ENCODE results near the gene CAMLG. TPM values are rescaled to one million over a fixed set of nuclear protein-coding genes. Genes with fewer than 3 reads are reported as not detected.
A peak's percentile ranks its signal among the peaks of the same experiment; 100 is the strongest.

Gene CAMLG
- total and polyA plus RNA-seq, 9 of the 15 experiments (the other 6 are each of a cell fraction or from before 2014, with no cell fraction given), result 11.3 to 22.0 (median 16.3) TPM

- no peak for TF ChIP-seq HOMEZ (CRISPR knock-in tag; IDR thresholded peaks at IDR 0.05)
- no peak for TF ChIP-seq KDM2B (CRISPR knock-in tag; IDR thresholded peaks at IDR 0.05)
- TF ChIP-seq ETV6 (IDR thresholded peaks at IDR 0.05; ENCODE audit: borderline replicate concordance in 1 of 2, low read depth in 2 of 2, low read length in 1 of 2), result no peak
- TF ChIP-seq ETV6 (CRISPR knock-in tag; IDR thresholded peaks at IDR 0.05; ENCODE audit: borderline replicate concordance), result no peak; the same call in 1 of the 2 replicates
- TF ChIP-seq FUS (optimal IDR thresholded peaks at IDR 0.05; ENCODE audit: low read depth, low read length), result no peak
- no peak for TF ChIP-seq RNF219 (CRISPR knock-in tag; IDR thresholded peaks at IDR 0.05)
- peak; percentile 92 for TF ChIP-seq GMEB1 (CRISPR knock-in tag; IDR thresholded peaks at IDR 0.05)
- TF ChIP-seq TCF3 (CRISPR knock-in tag; IDR thresholded peaks at IDR 0.05), result peak; percentile 23; the same call in 1 of the 2 replicates
- 0 out of 2 replicates have a peak, but pooled peaks have one; percentile 41 for TF ChIP-seq ZNF134 (CRISPR knock-in tag; conservative IDR thresholded peaks at IDR 0.05)
- no peak for TF ChIP-seq NCOA1 (IDR thresholded peaks at IDR 0.05; ENCODE audit: low read depth)
Measured at GRCh38 chr5:134738133-134738962, at the start of gene CAMLG (continued).

Measured in K562 (cell line).